ELF-1 (cell line): ENCODE data around the gene FAM234B.

Source experiments
- DNase-seq: peaks from one replicate; pipeline ENCODE4 v3.0.0-alpha.2; 2016; ENCODE audit warnings: low read depth, low spot score

Gene FAM234B

DNA sequence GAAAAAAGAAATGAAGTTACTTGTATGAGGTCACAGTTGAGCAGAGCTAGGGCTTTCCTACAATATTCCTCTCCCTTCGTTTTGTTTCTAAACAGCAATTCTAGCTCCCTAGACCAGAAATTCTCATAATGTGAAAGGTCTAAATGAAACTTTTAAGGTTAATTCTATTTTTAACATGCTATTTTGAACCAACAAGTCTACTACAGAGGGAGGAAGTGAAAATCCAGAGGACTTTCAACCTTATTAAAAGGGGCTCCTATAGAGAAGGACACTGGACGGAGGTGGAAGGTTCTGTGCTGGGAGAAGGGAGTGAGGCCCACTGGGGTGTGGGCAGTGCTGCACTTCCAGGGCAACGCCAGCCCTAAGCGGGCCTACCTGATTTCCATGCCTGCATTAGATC, 45.9 kb downstream of the FAM234B start:
- DNase-seq = no peak

DNA sequence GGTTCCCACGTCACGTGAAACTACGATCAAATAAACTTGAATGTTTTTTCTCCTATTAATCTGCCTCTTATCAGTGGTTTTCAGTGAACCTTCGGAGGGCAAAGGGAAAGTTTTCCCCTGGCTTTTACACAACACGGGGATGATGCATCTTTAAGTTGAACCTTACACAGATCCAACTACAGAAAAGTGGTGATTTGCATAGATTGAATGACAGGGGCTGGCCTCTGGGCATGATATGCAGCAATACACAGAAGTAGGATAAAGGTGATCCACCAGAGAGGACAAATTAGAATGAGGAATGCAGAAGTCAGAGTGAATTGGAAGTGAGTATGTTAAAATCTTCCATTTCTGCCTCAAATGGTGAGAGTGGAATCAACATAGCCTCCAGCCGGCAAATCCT, 47.7 kb downstream of the FAM234B start:
- no peak for DNase-seq

DNA sequence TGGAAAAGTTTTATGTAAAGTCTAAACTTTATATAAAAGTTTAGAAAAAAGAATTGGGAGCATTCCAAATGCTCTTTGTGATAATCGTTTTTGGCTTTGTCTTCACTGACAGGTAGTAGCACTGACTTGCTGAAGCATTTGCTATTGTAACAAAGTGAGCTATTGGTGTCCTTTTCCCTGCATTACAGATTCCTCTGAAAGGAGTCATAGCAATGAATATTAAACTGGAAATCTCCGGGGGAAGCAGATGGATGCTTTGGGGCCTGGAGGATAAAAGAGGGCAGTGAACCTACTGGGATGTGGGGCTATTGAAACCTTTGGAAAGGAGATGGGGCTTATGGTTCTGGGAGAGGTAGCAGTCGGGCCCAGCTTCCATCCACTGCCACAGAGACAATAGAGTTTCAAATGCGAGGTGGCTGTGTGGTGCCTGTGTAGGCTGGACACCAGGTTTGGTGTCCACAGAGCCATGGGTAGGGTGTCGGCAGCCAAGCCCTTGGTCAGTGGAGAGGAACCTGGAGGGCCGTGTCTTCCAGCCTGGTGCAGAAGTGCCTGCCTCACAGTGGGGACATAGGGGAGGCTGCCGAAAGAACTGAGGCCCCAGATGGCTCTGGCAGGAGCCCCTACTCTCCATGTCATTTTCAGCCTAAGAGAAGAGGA, 49.1 kb downstream of the FAM234B start:
- no peak for DNase-seq

DNA sequence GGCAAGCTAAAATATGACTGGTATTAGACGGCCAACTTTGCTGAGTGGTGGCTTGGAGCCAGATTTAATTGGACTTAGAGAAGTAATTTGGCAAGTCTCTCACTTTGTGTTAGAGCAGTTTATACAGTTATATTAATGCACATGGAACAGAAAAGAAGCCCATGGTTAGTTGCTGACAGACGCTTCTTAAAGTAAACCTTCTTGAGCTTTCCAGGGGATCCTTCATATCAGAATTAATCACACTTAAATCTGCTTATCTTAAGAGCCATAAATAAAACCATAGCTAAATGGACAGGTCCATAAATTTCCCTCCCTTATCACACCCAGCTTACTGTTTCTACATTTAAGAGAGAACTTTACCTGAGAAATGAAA, 49.7 kb downstream of the FAM234B start:
- no peak for DNase-seq

- DNase-seq = no peak
Observed at GRCh38 chr12:13094367-13094766, 50.2 kb downstream of the FAM234B start.

DNA sequence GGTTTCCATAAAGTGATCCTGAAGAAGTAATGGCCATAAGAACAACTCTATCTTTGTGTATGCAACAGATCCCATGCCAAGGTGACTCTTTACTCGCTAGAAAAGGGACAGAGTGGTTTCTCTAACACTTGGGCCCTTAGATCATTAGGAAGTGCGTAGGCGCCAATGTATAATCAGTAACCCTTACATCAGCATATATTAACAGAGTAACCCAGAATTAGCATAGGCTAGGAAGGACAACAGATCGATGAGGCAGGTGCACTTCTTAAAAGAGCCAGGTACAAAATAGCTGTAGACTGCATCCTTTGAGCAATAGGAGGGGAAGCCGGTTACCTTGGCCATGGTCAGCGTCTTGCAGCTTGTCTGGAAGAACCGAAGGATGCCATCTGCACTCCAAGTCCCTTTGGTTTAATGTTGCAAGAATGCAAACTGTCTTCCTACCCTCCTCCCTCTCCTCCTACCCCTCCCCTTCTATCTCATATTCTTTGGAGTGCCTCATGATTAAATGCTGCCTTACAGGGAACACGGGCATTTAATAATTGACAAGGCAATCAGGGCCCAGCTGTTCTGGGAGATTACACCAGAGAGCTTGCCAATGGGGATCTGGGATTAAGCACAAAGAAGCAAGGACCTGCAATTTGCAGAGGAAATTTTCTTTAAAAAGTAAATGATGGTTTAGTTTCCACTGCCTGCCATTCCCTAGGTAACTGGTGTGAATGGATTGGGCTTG, 51.2 kb downstream of the FAM234B start:
- DNase-seq = no peak

DNA sequence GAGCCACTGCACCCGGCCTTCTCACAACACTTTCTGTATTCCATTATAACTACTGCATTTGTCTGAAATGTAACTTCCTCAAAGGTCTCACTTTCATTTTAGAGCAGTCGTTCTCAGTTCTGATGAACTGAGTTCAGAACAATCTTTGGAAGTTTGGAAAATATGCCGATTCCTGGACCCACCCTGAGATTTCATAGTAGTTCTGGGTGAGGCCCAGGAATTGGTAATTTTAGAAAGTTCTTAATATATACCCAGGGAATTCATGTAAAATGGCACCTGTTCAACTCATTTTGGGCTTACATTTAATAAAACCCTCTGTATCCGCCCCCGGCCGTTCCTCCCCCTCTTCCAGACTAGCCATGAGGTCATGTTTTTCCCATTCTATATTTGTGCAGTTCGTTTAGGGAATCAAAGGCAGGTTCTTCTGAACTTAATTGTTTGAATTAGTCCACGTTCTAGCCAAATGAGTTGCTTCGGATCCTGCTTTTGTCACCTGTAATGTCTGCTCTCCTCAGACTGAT, 53.4 kb downstream of the FAM234B start:
- no peak for DNase-seq

- DNase-seq = no peak
Observed at GRCh38 chr12:13099066-13099843, 55.1 kb downstream of the FAM234B start.

GRCh38 chr12:13099844-13100604, 55.8 kb downstream of the FAM234B start:
- DNase-seq = no peak

- DNase-seq = no peak
Observed at GRCh38 chr12:13100605-13100881, 56.4 kb downstream of the FAM234B start.

- peak; percentile 92 for DNase-seq
Observed at GRCh38 chr12:13100882-13101769, 56.9 kb downstream of the FAM234B start.

DNA sequence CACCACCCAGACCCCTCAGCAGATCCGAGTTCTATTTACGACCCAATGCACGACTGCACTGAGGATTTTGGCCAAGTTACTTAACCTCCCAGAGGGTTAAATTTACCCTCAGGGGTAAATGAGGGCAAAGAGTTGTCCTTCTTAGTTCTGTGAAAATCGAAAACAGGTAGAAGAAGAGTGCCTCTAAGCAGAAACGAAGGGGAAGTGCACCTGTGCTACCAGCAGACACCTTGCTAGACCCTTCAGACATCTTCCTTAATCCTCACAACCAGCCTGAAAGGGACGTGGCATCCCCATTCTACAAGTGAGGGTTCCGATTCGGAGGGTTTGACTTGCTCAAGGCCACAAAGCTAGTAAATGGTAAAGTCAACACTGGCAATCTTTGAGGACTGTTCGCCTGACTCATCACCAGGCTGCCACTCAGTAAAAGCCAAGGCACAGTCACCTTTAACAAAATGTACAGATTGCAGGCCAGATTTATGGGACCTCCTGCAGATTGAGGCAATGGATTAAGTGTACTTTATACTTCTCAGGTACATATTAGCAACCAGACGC, 57.7 kb downstream of the FAM234B start:
- no peak for DNase-seq

DNA sequence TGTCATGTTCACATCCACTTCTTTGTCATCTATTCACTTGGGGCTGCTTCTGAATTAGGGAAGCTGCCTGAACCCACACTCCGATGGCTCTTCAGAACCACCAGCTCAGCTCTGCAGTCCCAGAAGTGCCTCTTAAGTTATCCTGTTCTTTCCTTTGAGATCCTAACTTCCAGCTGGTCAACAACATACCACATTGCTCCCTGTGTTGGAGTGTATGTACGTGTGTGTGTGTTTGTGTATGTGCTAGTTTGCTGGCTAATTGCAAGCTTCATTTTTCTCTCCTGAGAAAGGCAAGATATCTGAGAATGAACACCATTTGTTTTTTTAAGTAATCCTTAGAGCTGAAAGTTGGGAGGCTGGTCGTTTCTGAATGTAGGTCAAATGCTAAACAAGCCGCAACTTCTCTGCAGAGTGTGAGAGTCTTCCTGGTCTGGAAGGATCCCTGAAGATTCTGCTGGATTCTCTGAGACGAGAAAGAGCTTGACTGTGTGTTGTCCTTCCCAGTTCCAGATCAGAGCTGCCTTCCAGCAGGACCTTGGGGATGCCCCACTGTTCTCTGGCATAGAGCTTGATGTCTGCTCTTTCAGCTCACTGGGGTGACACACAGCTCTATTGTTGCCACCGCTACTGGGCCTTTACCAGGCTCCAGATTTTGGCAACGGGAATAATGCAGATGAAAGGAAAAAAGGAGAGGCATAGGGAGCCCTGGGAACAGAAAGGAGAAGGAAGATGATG, 58.4 kb downstream of the FAM234B start:
- DNase-seq = no peak

DNA sequence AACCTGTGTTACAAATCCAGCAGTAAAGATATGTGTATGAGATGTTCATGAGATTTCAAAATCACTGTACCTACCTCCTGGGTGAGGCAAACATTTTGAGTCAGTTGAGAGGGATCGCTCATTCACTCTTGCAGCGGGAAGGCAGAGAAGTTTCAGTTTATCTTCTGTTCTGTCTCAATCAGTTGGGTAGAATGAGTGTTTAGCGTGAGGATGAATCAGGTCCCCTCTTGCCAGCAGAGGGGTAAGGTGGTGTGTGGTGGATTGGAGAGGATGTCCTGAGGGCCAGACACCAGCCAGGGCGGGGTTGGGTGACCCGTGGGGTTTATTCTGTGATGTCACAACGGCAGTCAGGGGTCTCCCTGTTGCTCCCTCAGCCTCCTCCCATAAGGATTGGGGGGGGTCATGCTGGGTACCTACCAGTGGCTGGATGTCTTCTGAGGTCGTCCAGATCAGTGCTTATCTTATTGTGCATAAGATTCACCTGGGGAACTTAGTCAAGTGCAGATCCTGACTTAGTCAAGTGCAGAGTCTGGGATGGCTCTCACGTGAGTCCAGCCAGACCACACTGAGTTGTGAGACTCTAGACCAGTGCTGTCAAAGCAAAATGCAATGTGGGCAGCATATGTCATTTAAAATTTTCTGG, 59.3 kb downstream of the FAM234B start, which contains the start of gene GSG1:
GSG1 (minus strand) TSS at position 277 of the 643 bp plus-strand sequence; CDS start at position 122, 155 bp downstream.
- no peak for DNase-seq

- DNase-seq = no peak
Observed at GRCh38 chr12:13104409-13104808, 60.2 kb downstream of the FAM234B start.

- DNase-seq = no peak
Observed at GRCh38 chr12:13105781-13106180, 61.6 kb downstream of the FAM234B start.

DNA sequence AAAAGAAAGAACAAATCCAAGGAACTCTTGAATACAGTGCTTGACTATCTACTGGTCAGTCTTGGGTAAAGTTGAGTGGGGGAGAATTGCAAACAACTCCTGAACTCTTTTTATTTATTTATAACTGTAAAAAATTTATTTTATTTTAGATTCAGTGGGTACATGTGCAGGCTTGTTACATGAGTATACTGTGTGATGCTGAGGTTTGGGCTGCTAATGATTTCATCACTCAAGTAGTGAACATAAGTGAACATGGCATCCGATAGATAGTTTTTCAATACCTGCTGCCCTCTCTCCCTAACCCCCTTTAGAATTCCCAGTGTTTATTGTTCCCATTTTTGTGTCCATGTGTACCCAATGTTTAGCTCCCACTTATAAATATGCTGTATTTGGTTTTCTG, 62.5 kb downstream of the FAM234B start:
- DNase-seq = no peak

GRCh38 chr12:13112968-13113367, 68.8 kb downstream of the FAM234B start:
- no peak for DNase-seq
